ACHN (cell line): ENCODE results near the gene SPACA1.
"Not testable (repeated sequence)": the region's sequence is repeated elsewhere in the genome, so short reads cannot be mapped to it uniquely, and the experiment has no call there.

Experiments used
- DNase-seq: peaks from one replicate; pipeline ENCODE4 v3.0.0-alpha.2; 2015
- in situ Hi-C: cut with HindIII; loops from 2 replicates; pipeline ENCODE4 v1.10.0; 2017; ENCODE audit warnings: low sequenced_read_pairs, low pct_ligation_motif_present, low pct_unique_long_range_greater_than_20kb

Gene SPACA1, protein sequence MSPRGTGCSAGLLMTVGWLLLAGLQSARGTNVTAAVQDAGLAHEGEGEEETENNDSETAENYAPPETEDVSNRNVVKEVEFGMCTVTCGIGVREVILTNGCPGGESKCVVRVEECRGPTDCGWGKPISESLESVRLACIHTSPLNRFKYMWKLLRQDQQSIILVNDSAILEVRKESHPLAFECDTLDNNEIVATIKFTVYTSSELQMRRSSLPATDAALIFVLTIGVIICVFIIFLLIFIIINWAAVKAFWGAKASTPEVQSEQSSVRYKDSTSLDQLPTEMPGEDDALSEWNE

GRCh38 chr6:88047510-88048150 is at the start of gene SPACA1:
SPACA1 (plus strand) TSS chr6:88047841; CDS start chr6:88047906, 65 bp downstream.
- in situ Hi-C loops = no loop called here

GRCh38 chr6:88000713-88001112 is 46.9 kb upstream of the SPACA1 start:
- in situ Hi-C loops = no loop called here
- DNase-seq = no peak

More at GRCh38 chr6:88047510-88048150, at the start of gene SPACA1:
- no peak for DNase-seq

DNA sequence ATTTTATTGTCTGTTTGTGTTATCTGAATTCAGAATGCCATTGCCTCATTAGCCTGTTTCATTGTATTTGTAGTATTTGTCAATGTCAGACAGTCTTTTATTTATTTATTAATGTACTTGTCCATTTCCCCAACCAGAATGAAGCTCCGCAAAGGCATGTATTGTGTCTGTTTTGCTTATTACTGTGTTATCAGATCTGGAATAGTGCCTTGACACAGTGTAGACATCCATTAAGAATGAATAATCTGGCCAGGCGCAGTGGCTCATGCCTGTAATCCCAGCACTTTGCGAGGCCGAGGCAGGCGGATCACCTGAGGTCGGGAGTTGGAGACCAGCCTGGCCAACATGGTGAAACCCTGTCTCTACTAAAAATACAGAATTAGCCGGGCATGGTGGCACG is 46.4 kb upstream of the SPACA1 start:
- DNase-seq, in situ Hi-C loops: not testable (repeated sequence)

GRCh38 chr6:88004707-88005106 is 42.9 kb upstream of the SPACA1 start:
- in situ Hi-C loops = no loop called here
- no peak for DNase-seq

GRCh38 chr6:88006557-88006956 is 41.1 kb upstream of the SPACA1 start:
- in situ Hi-C loops = no loop called here
- DNase-seq = no peak

- peak; percentile 54 for DNase-seq
- in situ Hi-C loops = no loop called here
Observed at GRCh38 chr6:88008411-88008810, 39.2 kb upstream of the SPACA1 start.

GRCh38 chr6:88008831-88009231 is 38.8 kb upstream of the SPACA1 start:
- DNase-seq = peak; percentile 53
- in situ Hi-C loops = no loop called here

DNA sequence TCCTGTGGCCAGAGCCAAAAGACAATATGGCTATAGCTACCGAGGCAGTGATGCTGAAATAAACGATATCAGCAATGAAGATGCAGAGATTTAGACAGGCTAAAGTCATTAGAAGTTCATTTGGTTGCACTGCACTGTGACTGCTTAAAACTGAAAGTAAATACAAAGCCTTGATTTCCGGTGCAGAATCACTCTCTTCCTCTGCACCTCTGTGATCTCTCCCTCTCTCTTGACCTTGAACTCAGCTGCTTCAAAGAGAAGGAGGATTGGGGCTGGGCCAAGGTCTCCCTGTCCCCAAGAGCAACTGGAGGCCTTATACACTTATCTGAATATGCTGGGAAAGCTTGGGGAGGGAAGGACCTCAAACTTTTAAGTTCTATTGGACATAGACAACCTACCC is 34.6 kb upstream of the SPACA1 start:
- in situ Hi-C loops = no loop called here
- DNase-seq = peak; percentile 8

- in situ Hi-C loops = no loop called here
- no peak for DNase-seq
Observed at GRCh38 chr6:88013554-88013953, 34.1 kb upstream of the SPACA1 start.

- in situ Hi-C loops = no loop called here
- no peak for DNase-seq
Observed at GRCh38 chr6:88020439-88020838, 27.2 kb upstream of the SPACA1 start.

DNA sequence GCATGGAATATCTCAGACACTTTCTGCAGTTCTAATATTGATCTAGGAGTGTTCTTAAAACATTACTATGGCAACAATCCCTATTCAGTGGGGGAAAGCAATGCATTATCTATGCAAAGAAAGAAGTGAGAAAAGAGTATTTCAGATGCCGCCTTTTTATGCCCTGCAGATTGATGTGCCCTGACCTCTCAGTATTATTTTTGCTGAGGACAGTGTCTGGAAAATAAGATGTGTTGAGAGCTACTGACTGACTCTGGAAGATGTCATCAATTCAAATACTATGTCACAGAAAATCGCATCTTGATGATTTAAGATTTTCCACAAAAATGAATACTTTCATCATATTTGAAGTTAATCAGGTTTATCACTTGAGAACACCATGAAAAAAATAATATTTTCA is 22.9 kb upstream of the SPACA1 start:
- no peak for DNase-seq
- in situ Hi-C loops = no loop called here

DNA sequence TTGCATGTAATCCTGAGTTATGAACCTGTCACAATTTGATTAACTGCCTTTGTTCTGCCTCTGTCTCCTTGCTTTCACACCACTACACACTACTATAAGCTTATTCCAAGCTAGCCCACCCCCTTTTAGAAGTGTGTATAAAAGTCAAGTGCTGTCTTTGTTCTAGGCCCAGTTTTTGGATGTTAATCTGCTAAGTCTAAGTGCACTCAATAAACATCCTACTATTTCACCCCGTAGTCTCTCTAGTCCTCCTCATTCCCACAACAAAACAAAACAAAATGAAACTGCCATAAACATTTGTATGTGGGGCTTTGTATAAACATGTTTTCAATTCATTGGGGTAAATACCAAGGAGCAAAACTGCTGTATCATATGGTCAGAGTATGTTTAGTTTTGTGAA is 16.1 kb upstream of the SPACA1 start:
- in situ Hi-C loops = no loop called here
- DNase-seq = no peak

- in situ Hi-C loops = no loop called here
- DNase-seq = no peak
Observed at GRCh38 chr6:88044530-88044929, 3.1 kb upstream of the SPACA1 start.

- no peak for DNase-seq
Observed at GRCh38 chr6:88045521-88046136, 2.0 kb upstream of the SPACA1 start.

GRCh38 chr6:88048578-88048977 is 937 bp downstream of the SPACA1 start:
- DNase-seq = no peak
- in situ Hi-C loops = no loop called here

More at GRCh38 chr6:88045521-88046136, 2.0 kb upstream of the SPACA1 start:
- in situ Hi-C loops = no loop called here

- in situ Hi-C loops = no loop called here
- no peak for DNase-seq
Observed at GRCh38 chr6:88050140-88050818, 2.6 kb downstream of the SPACA1 start.

GRCh38 chr6:88059191-88059590 is 11.6 kb downstream of the SPACA1 start:
- no peak for DNase-seq
- in situ Hi-C loops = no loop called here

- in situ Hi-C loops = no loop called here
- DNase-seq = no peak
Observed at GRCh38 chr6:88062376-88062775, 14.7 kb downstream of the SPACA1 start.

DNA sequence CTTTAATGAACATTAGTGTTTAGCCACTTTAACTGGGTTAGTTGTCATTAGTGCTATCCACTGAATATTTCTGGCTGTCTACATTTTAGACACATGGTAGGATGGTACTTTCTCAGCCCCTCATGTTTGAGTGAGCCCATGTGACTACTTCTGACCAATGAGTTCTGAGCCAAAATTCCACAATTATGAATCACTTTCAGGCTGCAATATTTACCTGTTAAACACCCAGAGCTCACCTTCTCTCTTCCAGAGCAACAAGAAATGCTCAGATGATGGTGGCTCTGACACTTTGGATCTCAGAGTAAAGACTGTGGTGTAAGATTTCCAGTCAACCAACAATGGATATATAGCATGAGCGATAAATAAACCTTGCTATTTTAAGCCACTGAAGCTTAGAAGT is 24.8 kb downstream of the SPACA1 start:
- no peak for DNase-seq
- in situ Hi-C loops = no loop called here
